Stomach (tissue), 9 donors: ENCODE data around the gene SS18. TPM values are rescaled to one million over a fixed set of nuclear protein-coding genes. Genes with fewer than 3 reads are reported as not detected.
A peak's percentile ranks its signal among the peaks of the same experiment; 100 is the strongest.

Experiments
- DNase-seq, 2 donors: peaks; one replicate each; pipeline versions ENCODE4 v3.0.0 to v3.0.0-alpha.2; 2013 to 2019
- H3K27ac ChIP-seq, 5 donors: fragments of 200-600 bp in 4 of 5; sonication (generic) in 4 of 5; one replicate each; pipeline ENCODE4 v1.5.1; 2013 to 2019; ENCODE audit warnings: mild to moderate bottlenecking in 1 of 5, moderate library complexity in 1 of 5
- H3K27me3 ChIP-seq, 3 donors: fragments of 200-600 bp; sonication (generic); one replicate each; pipeline ENCODE4 v1.5.1; 2017 to 2019; ENCODE audit warnings: mixed run types in 1 of 3
- H3K36me3 ChIP-seq, 4 donors: fragments of 200-600 bp; sonication (generic); 1 replicate in 3 of 4; 2 replicates in 1 of 4; pipeline ENCODE4 v1.5.1; 2016 to 2019
- H3K4me1 ChIP-seq, 4 donors: fragments of 200-600 bp; sonication (generic); one replicate each; pipeline ENCODE4 v1.5.1; 2016 to 2019
- H3K4me3 ChIP-seq, 4 donors: fragments of 200-600 bp; sonication (generic) in 3 of 4; one replicate each; pipeline ENCODE4 v1.5.1; 2016 to 2019; ENCODE audit warnings: mild to moderate bottlenecking in 1 of 4
- H3K9me3 ChIP-seq, 4 donors: fragments of 200-600 bp; sonication (generic); one replicate each; pipeline ENCODE4 v1.5.1; 2016 to 2019
- CTCF ChIP-seq, 7 experiments: fragments of 450-650 bp in 4 of 7; fragments of 200-600 bp in 3 of 7; sonication (generic) in 3 of 7; IDR thresholded peaks; one replicate each; pipeline ENCODE4 v1.5.1; 2016 to 2019; ENCODE audit warnings: antibody characterized with exemption in 7 of 7, control low read depth in 2 of 7, mild to moderate bottlenecking in 1 of 7
- EP300 ChIP-seq: sonication (generic); formaldehyde crosslinking; IDR thresholded peaks from one replicate; pipeline ENCODE4 v1.6.1; 2017; ENCODE audit warnings: antibody characterized with exemption
- POLR2A ChIP-seq, 4 donors: fragments of 450-650 bp; IDR thresholded peaks; one replicate each; pipeline ENCODE4 v1.6.1; 2016; ENCODE audit warnings: antibody characterized with exemption in 4 of 4, control low read depth in 2 of 4, mild to moderate bottlenecking in 1 of 4, moderate library complexity in 1 of 4
- POLR2AphosphoS5 ChIP-seq, 3 donors: sonication (generic); formaldehyde crosslinking; IDR thresholded peaks; one replicate each; pipeline ENCODE4 v1.6.1; 2016; ENCODE audit warnings: antibody characterized with exemption in 3 of 3
- WGBS, 5 donors: extraction: QIAGEN DNeasy Blood & Tissue Kit in 3 of 5; methylation state at CpG; one replicate each; pipeline versions ENCODE4 v1.1.5 to v1.1.7; 2013 to 2018; 5-methylcytosine and 5-hydroxymethylcytosine counted together
- intact Hi-C: fragments of 100-400 bp; cut with DNase I; formaldehyde crosslinking; loops from one replicate; pipeline ENCODE4 v1.15.1; 2023; ENCODE audit warnings: low total_unique reads
- polyA plus RNA-seq, 3 donors: library from polyadenylated mRNA; stranded (reverse); fragments of 200-250 nt; gene quantifications; one replicate each; pipeline ENCODE4 v1.2.3, GENCODE V29; 2013
- total RNA-seq, 5 donors: library from RNA; depleted of rRNA; stranded (reverse); fragments of >200 nt; gene quantifications; one replicate each; pipeline versions ENCODE4 v1.1.0 to v1.2.3, GENCODE V29; 2014 to 2016
- donor health status: healthy with polysubstance abuse.
- donor health status: Bipolar disorder and iron deficiency.
- donor health status: healthy.

SS18 gene
- total and polyA plus RNA-seq, 8 donors, result 24.6 to 138 (median 37.8) TPM

GRCh38 chr18:26083099-26083498 is 7.3 kb downstream of the SS18 start:
- TF ChIP-seq POLR2A (IDR thresholded peaks at IDR 0.05) (no peak), POLR2AphosphoS5 (IDR thresholded peaks at IDR 0.05) (no peak), CTCF (IDR thresholded peaks at IDR 0.05) (no peak), EP300 (no peak)
- intact Hi-C loops, result no loop called here

GRCh38 chr18:26082475-26082874 is 7.9 kb downstream of the SS18 start:
- H3K27ac ChIP-seq, result no peak overlapping the region
- peaks cover 0 to 6% (median 1%) of the 10 kb centered on the region in 4 donors for H3K4me1 ChIP-seq
- no peak for DNase-seq
- WGBS, 5 donors, result 80 to 92% (median 90%) methylated on average over 3 of the region's 3 CpGs
- H3K4me3 ChIP-seq, result no peak overlapping the region
- peaks cover 0 to 74% (median 68%) of the 10 kb centered on the region in 4 donors for H3K36me3 ChIP-seq
- no peaks in the 10 kb centered on the region for H3K9me3 ChIP-seq
- intact Hi-C loops, result no loop called here
- H3K27me3 ChIP-seq, result no peaks in the 10 kb centered on the region
- TF ChIP-seq POLR2A (IDR thresholded peaks at IDR 0.05) (no peak), POLR2AphosphoS5 (IDR thresholded peaks at IDR 0.05) (no peak), CTCF (IDR thresholded peaks at IDR 0.05) (no peak), EP300 (no peak)

More at GRCh38 chr18:26083099-26083498, 7.3 kb downstream of the SS18 start:
- Histone ChIP-seq H3K4me1 (peaks cover 0 to 12% (median 7%) of the 10 kb centered on the region in 4 donors), H3K9me3 (no peaks in the 10 kb centered on the region), H3K4me3 (no peak overlapping the region), H3K36me3 (peaks cover 0 to 68% (median 64%) of the 10 kb centered on the region in 4 donors), H3K27ac (no peak overlapping the region), H3K27me3 (no peaks in the 10 kb centered on the region)
- no peak for DNase-seq
- WGBS, 5 donors, result 86 to 92% (median 89%) methylated on average over 3 of the region's 3 CpGs

- Histone ChIP-seq H3K27ac (no peak overlapping the region), H3K4me1 (peaks cover 0 to 18% (median 9%) of the 10 kb centered on the region in 4 donors), H3K27me3 (no peaks in the 10 kb centered on the region), H3K4me3 (no peak overlapping the region), H3K9me3 (peaks cover 0 to 13% (median 5%) of the 10 kb centered on the region in 4 donors), H3K36me3 (peaks cover 8 to 66% (median 58%) of the 10 kb centered on the region in 4 donors)
- TF ChIP-seq POLR2AphosphoS5 (IDR thresholded peaks at IDR 0.05) (no peak), EP300 (no peak), CTCF (IDR thresholded peaks at IDR 0.05) (no peak), POLR2A (IDR thresholded peaks at IDR 0.05) (no peak)
- DNase-seq, result no peak
- WGBS, 5 donors, result 62 to 90% (median 83%) methylated on average over 2 of the region's 2 CpGs
- intact Hi-C loops, result no loop called here
These were observed 16.2 kb downstream of the SS18 start for GRCh38 chr18:26074246-26074645.

- intact Hi-C loops, result no loop called here
These were observed 16.7 kb downstream of the SS18 start for GRCh38 chr18:26073758-26074157.

More at GRCh38 chr18:26073758-26074157, 16.7 kb downstream of the SS18 start:
- Histone ChIP-seq H3K36me3 (peaks cover 10 to 68% (median 62%) of the 10 kb centered on the region in 4 donors), H3K27me3 (no peaks in the 10 kb centered on the region), H3K4me3 (no peak overlapping the region), H3K4me1 (peaks cover 0 to 18% (median 9%) of the 10 kb centered on the region in 4 donors), H3K27ac (peak overlapping the region in 1 of 5 donors; percentile 14), H3K9me3 (peaks cover 0 to 13% (median 5%) of the 10 kb centered on the region in 4 donors)
- DNase-seq, result no peak
- WGBS, 5 donors, result 15 to 43% (median 37%) methylated on average over 2 of the region's 2 CpGs
- TF ChIP-seq EP300, result no peak
- TF ChIP-seq POLR2AphosphoS5 (IDR thresholded peaks at IDR 0.05), result no peak
- no peak for TF ChIP-seq POLR2A (IDR thresholded peaks at IDR 0.05)
- TF ChIP-seq CTCF (IDR thresholded peaks at IDR 0.05), result no peak
